OCI-LY3 (cell line): ENCODE measurements around the gene BOLL.

Experiments
- EZH2phosphoT487 ChIP-seq: fragments of 200-600 bp; shearing (Covaris generic); IDR thresholded peaks from 2 replicates; pipeline ENCODE4 v1.6.1; 2018; ENCODE audit warnings: antibody characterized with exemption, mixed run types, low read depth
- TF ChIP-seq, protein P1 (sequence below): fragments of 200-600, 300-600 bp; sonication (generic); IDR thresholded peaks from 2 replicates; pipeline ENCODE4 v1.5.1; 2014; ENCODE audit warnings: antibody characterized with exemption, low read length, low read depth

DNA sequence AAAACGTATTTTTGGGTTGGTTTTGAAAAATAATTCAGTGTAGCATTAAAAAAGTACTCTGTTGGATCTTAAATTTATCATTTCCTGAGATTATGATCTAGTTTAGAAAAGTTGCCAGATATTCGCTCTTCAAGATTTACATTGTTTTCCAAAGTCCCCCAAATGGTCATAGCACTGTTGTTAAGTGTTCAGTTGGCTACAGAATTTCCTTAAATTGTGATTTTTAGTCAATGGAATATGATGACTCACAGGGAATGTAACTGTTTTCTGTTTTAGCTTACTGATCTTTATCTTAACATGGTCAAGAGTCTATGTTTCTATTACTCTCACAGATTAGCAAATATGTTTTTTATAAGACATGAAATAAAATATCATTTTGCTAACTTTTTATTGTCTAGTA lies 42.5 kb upstream of the BOLL start:
- TF ChIP-seq, protein P1, sequence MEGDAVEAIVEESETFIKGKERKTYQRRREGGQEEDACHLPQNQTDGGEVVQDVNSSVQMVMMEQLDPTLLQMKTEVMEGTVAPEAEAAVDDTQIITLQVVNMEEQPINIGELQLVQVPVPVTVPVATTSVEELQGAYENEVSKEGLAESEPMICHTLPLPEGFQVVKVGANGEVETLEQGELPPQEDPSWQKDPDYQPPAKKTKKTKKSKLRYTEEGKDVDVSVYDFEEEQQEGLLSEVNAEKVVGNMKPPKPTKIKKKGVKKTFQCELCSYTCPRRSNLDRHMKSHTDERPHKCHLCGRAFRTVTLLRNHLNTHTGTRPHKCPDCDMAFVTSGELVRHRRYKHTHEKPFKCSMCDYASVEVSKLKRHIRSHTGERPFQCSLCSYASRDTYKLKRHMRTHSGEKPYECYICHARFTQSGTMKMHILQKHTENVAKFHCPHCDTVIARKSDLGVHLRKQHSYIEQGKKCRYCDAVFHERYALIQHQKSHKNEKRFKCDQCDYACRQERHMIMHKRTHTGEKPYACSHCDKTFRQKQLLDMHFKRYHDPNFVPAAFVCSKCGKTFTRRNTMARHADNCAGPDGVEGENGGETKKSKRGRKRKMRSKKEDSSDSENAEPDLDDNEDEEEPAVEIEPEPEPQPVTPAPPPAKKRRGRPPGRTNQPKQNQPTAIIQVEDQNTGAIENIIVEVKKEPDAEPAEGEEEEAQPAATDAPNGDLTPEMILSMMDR: no peak
- TF ChIP-seq EZH2phosphoT487: no peak
